GM12891 (cell line): Measurements from ENCODE around the gene IQCK.

Experiments
- POLR2A ChIP-seq: IDR thresholded peaks from 2 replicates; pipeline ENCODE4 v1.6.1; 2011; ENCODE audit warnings: low read depth, low read length, control low read depth
- POLR2AphosphoS5 ChIP-seq: IDR thresholded peaks from 2 replicates; pipeline ENCODE4 v1.6.1; 2011; ENCODE audit warnings: low read depth, low read length, control low read depth
- SPI1 ChIP-seq: IDR thresholded peaks from 2 replicates; pipeline ENCODE4 v1.6.1; 2011; ENCODE audit warnings: low read depth, low read length, control low read depth
- TAF1 ChIP-seq: IDR thresholded peaks from 2 replicates; pipeline ENCODE4 v1.6.1; 2011; ENCODE audit warnings: low read depth, low read length, control low read depth

GRCh38 chr16:19733551-19733950 is 15.5 kb downstream of the IQCK start:
- TF ChIP-seq POLR2A = no peak
- TF ChIP-seq POLR2AphosphoS5 = no peak
- no peak for TF ChIP-seq TAF1
- TF ChIP-seq SPI1 = no peak
